HepG2 (cell line): ENCODE results near the gene DCC. TPM values are rescaled to one million over a fixed set of nuclear protein-coding genes. Genes with fewer than 3 reads are reported as not detected.

ENCODE experiments used
- ATAC-seq: fragments of 200-7000 bp; cut with Tn5 transposase; 3 replicates; pipeline ENCODE4 v1.9.1; 2020; ENCODE audit warnings: mild to moderate bottlenecking, moderate library complexity
- BruUV-seq: library from RNA; stranded (reverse); fragments of 400-500 nt; replicated peaks from 2 replicates; lab custom pipeline; 2021; lab: Mats Ljungman, UMichigan
- CTCF ChIA-PET: fragments of 300-600 bp; formaldehyde crosslinking; extraction: SDS; loops from one replicate; lab custom pipeline; 2021; ENCODE audit warnings: low total read pairs, inconsistent platforms, low intra/inter-chr PET ratio; lab: Yijun Ruan, JAX
- POLR2A ChIA-PET: fragments of 350-600 bp; sonication (Branson Sonifier 250); formaldehyde crosslinking; loops from one replicate; lab custom pipeline; 2020; ENCODE audit warnings: antibody characterized with exemption, inconsistent platforms; lab: Yijun Ruan, JAX
- DNase-seq: peaks from one replicate; pipeline ENCODE4 v3.0.0-alpha.2; 2015; ENCODE audit warnings: low spot score
- FAIRE-seq: peaks from 3 replicates; lab custom pipeline; 2011; peaks lifted over from hg19 to GRCh38; lab: Jason Lieb, UNC
- H2AFZ ChIP-seq: one replicate; pipeline ENCODE4 v1.6.1; 2011; ENCODE audit warnings: low read length, inconsistent platforms
- H3K27ac ChIP-seq: fragments of 300-600 bp; 3 replicates; pipeline ENCODE4 v1.8.0; 2011; ENCODE audit warnings: mixed run types, mild to moderate bottlenecking, mixed read lengths, low read length, inconsistent platforms; ENCODE audit not compliant: insufficient read depth; ENCODE audit errors: extremely low read length
- H3K27me3 ChIP-seq, 2 experiments: fragments of 200-600 bp in 1 of 2; 2 replicates in 1 of 2; 3 replicates in 1 of 2; pipeline versions ENCODE4 v1.6.0 to v1.8.0; 2011; ENCODE audit warnings: low read length in 2 of 2, mild to moderate bottlenecking in 2 of 2, moderate library complexity in 2 of 2, inconsistent platforms in 1 of 2; ENCODE audit not compliant: insufficient read depth in 2 of 2, control insufficient read depth in 1 of 2
- H3K36me3 ChIP-seq, 2 experiments: fragments of 200-600 bp in 1 of 2; replicated peaks in 1 of 2; 2 replicates in 1 of 2; 3 replicates in 1 of 2; pipeline versions ENCODE4 v1.5.1 to v1.8.0; 2011; ENCODE audit warnings: low read length in 2 of 2, inconsistent platforms in 1 of 2; ENCODE audit not compliant: insufficient read depth in 2 of 2, control insufficient read depth in 1 of 2
- H3K4me1 ChIP-seq: 2 replicates; pipeline ENCODE4 v1.5.1; 2012; ENCODE audit warnings: low read length, inconsistent platforms; ENCODE audit not compliant: insufficient read depth
- H3K4me2 ChIP-seq: 2 replicates; pipeline ENCODE4 v1.6.0; 2011; ENCODE audit warnings: low read depth, low read length, inconsistent platforms
- H3K4me3 ChIP-seq, 3 experiments: fragments of 200-600 bp in 1 of 3; sonication (generic), shearing (Covaris generic) in 1 of 3; replicated peaks in 1 of 3; 2 replicates each; pipeline ENCODE4 v1.5.1; 2011 to 2016; ENCODE audit warnings: low read length in 3 of 3, inconsistent platforms in 2 of 3, low read depth in 2 of 3, mild to moderate bottlenecking in 2 of 3, control low read depth in 1 of 3, mixed read lengths in 1 of 3; ENCODE audit not compliant: insufficient read depth in 1 of 3
- H3K79me2 ChIP-seq: one replicate; pipeline ENCODE4 v1.6.1; 2011; ENCODE audit warnings: low read length, inconsistent platforms; ENCODE audit not compliant: insufficient read depth
- H3K9ac ChIP-seq: 2 replicates; pipeline ENCODE4 v1.6.0; 2011; ENCODE audit warnings: mild to moderate bottlenecking, low read depth, low read length, inconsistent platforms; ENCODE audit not compliant: insufficient read depth
- H3K9me3 ChIP-seq: 2 replicates; pipeline ENCODE4 v1.5.1; 2012; ENCODE audit warnings: mild to moderate bottlenecking, low read length
- H4K20me1 ChIP-seq: 2 replicates; pipeline ENCODE4 v1.6.0; 2011; ENCODE audit warnings: inconsistent platforms, mild to moderate bottlenecking, low read length, moderate library complexity; ENCODE audit not compliant: insufficient read depth
- MAFF ChIP-seq: IDR thresholded peaks from 2 replicates; pipeline ENCODE4 v1.6.1; 2011; ENCODE audit warnings: low read depth, low read length, improper control_type of control experiment
- MAFK ChIP-seq, 2 experiments: IDR thresholded peaks in 1 of 2; conservative IDR thresholded peaks in 1 of 2; 2 replicates each; pipeline ENCODE4 v1.6.1; 2011; ENCODE audit warnings: improper control_type of control experiment in 2 of 2, low read length in 2 of 2
- MED1 ChIP-seq: sonication (generic); formaldehyde crosslinking; IDR thresholded peaks from 2 replicates; pipeline ENCODE4 v1.4.0; 2020; ENCODE audit warnings: missing genetic modification reagents
- SP1 ChIP-seq, 2 experiments: fragments of 450-650 bp in 1 of 2; sonication (generic) in 1 of 2; formaldehyde crosslinking in 1 of 2; IDR thresholded peaks; 2 replicates each; pipeline versions ENCODE4 v1.4.0 to v1.6.1; 2016 to 2020; ENCODE audit warnings: missing genetic modification reagents in 1 of 2
- WGBS: methylation state at CpG from one replicate; pipeline ENCODE4 v1.1.6; 2017; ENCODE audit warnings: low lambda C conversion rate; 5-methylcytosine and 5-hydroxymethylcytosine counted together
- in situ Hi-C: cut with HindIII; loops from 2 replicates; pipeline ENCODE4 v1.10.0; 2017; ENCODE audit warnings: low pct_unique_long_range_greater_than_20kb; ENCODE audit not compliant: extremely low pct_ligation_motif_present
- intact Hi-C: fragments of 100-400 bp; cut with micrococcal nuclease; formaldehyde crosslinking; loops from one replicate; pipeline ENCODE4 v1.10.0; 2022; ENCODE audit not compliant: unreplicated experiment
- polyA plus RNA-seq, 8 experiments: library from polyadenylated mRNA; depleted of rRNA in 3 of 8; stranded (reverse) in 7 of 8; unstranded in 1 of 8; fragments of >200 nt; fragmentation: Illumina TruSeq in 4 of 8; extraction: Trizol in 4 of 8; gene quantifications; 2 replicates each; pipeline versions ENCODE4 v1.2.1 to v1.2.3, GENCODE V29; 2011 to 2016; ENCODE audit warnings: low read depth in 4 of 8, missing spikeins in 1 of 8, mixed read lengths in 1 of 8; ENCODE audit not compliant: insufficient read depth in 1 of 8
- total RNA-seq, 5 experiments: library from RNA; depleted of rRNA; stranded (reverse); fragments of >200 nt; fragmentation: Illumina TruSeq; extraction: Trizol; gene quantifications; 2 replicates each; pipeline ENCODE4 v1.2.3, GENCODE V29; 2016; ENCODE audit warnings: low read depth in 1 of 5
- TF ChIP-seq, protein P1 (sequence below): sonication (generic); formaldehyde crosslinking; IDR thresholded peaks from 2 replicates; pipeline ENCODE4 v1.5.1; 2020; ENCODE audit warnings: missing genetic modification reagents, mild to moderate bottlenecking, borderline replicate concordance

Gene DCC
- total and polyA plus RNA-seq, 2 of the 13 experiments (the other 11 are each of a cell fraction or from before 2014, with no cell fraction given): not detected

DNA sequence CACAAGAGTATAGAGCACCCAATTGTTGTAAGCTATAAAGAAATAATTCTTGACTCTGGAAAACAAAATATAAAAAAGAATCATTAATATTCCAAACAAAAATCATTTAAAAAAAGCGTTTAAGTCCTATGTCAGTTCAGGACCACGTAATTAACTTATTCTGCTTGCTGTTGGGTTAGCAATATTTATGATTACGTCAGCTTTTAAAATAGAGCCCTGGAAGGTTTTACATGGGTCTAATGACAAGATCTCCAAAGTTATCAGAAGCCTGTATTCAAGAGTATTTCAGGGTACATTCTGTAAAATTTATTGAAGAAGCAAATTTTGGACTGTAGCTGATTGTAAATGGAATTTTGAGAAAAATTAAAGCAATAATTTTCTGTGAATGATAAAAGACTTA is 521.6 kb downstream of the DCC start:
- ATAC-seq: no peak
- Histone ChIP-seq H3K9me3 (peaks cover 30% of the 10 kb centered on the region), H3K79me2 (no peaks in the 10 kb centered on the region), H3K36me3 (no peaks in the 10 kb centered on the region), H3K4me2 (no peak overlapping the region), H3K4me3 (no peak overlapping the region), H2AFZ (no peak overlapping the region), H3K27me3 (no peaks in the 10 kb centered on the region), H4K20me1 (no peaks in the 10 kb centered on the region), H3K9ac (no peak overlapping the region), H3K4me1 (no peaks in the 10 kb centered on the region), H3K27ac (no peak overlapping the region)
- no peak for DNase-seq
- ChIA-PET CTCF (no interaction called here), POLR2A (no interaction called here)
- in situ Hi-C loops: loop anchor here (25.0 kb wide), 1 partner anchor 99 kb away; no protein-coding TSS in a partner anchor
- 0% methylated on average over 3 of the region's 3 CpGs for WGBS
- FAIRE-seq: no peak
- BruUV-seq: no TSS peak
- TF ChIP-seq MAFK (conservative IDR thresholded peaks at IDR 0.05 in 1 of 2, IDR thresholded peaks at IDR 0.05 in 1 of 2; ENCODE audit: low read length in 2 of 2): peak; percentile 73 to 90
- TF ChIP-seq, protein P1, sequence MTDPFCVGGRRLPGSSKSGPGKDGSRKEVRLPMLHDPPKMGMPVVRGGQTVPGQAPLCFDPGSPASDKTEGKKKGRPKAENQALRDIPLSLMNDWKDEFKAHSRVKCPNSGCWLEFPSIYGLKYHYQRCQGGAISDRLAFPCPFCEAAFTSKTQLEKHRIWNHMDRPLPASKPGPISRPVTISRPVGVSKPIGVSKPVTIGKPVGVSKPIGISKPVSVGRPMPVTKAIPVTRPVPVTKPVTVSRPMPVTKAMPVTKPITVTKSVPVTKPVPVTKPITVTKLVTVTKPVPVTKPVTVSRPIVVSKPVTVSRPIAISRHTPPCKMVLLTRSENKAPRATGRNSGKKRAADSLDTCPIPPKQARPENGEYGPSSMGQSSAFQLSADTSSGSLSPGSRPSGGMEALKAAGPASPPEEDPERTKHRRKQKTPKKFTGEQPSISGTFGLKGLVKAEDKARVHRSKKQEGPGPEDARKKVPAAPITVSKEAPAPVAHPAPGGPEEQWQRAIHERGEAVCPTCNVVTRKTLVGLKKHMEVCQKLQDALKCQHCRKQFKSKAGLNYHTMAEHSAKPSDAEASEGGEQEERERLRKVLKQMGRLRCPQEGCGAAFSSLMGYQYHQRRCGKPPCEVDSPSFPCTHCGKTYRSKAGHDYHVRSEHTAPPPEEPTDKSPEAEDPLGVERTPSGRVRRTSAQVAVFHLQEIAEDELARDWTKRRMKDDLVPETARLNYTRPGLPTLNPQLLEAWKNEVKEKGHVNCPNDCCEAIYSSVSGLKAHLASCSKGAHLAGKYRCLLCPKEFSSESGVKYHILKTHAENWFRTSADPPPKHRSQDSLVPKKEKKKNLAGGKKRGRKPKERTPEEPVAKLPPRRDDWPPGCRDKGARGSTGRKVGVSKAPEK (CRISPR knock-in tag): no peak
- TF ChIP-seq MED1 (CRISPR knock-in tag): no peak
- TF ChIP-seq SP1 (IDR thresholded peaks at IDR 0.05): no peak
- no peak for TF ChIP-seq SP1 (CRISPR knock-in tag; IDR thresholded peaks at IDR 0.05)
- TF ChIP-seq MAFF: peak; percentile 86
- intact Hi-C loops: no loop called here
